HG02763 (cell line): ENCODE measurements around the gene ZNF575.
A peak's percentile ranks its signal among the peaks of the same experiment; 100 is the strongest.

Experiments
- ATAC-seq: cut with Tn5 transposase; IDR thresholded peaks from one replicate; pipeline ENCODE4 v1.9.1; 2021; ENCODE audit warnings: mild to moderate bottlenecking, moderate library complexity; ENCODE audit not compliant: unreplicated experiment

Gene ZNF575

GRCh38 chr19:43569657-43570056, 36.7 kb downstream of the ZNF575 start:
- no peak for ATAC-seq

- no peak for ATAC-seq
Measured at GRCh38 chr19:43570174-43570791, 37.3 kb downstream of the ZNF575 start.

GRCh38 chr19:43572171-43572588, 39.2 kb downstream of the ZNF575 start:
- ATAC-seq, result no peak

- ATAC-seq, result no peak
Measured at GRCh38 chr19:43574424-43575155, 41.6 kb downstream of the ZNF575 start.

- ATAC-seq, result peak; percentile 95
Measured at GRCh38 chr19:43575156-43575950, 42.4 kb downstream of the ZNF575 start, which contains the start of the genes PINLYP and XRCC1. Gene PINLYP, plus strand, starts transcription at chr19:43575801. Its CDS starts 1,391 bp downstream, at chr19:43577192. Gene XRCC1, minus strand, starts transcription at chr19:43575527. Its CDS starts 69 bp downstream, at chr19:43575458.

GRCh38 chr19:43575955-43576878, 43.2 kb downstream of the ZNF575 start:
- no peak for ATAC-seq

GRCh38 chr19:43578787-43579186, 45.8 kb downstream of the ZNF575 start:
- ATAC-seq, result no peak

- ATAC-seq, result no peak
Measured at GRCh38 chr19:43581467-43581866, 48.5 kb downstream of the ZNF575 start.

GRCh38 chr19:43582495-43582894, 49.5 kb downstream of the ZNF575 start:
- no peak for ATAC-seq

- ATAC-seq, result no peak
Measured at GRCh38 chr19:43584484-43584883, 51.5 kb downstream of the ZNF575 start.
